NCI-H1436 treated with DMSO at 0.1 percent for 48 hours (cell line): Measurements from ENCODE around the gene TBCD.

Source experiments
- DNase-seq: peaks from one replicate; lab custom pipeline; 2025; lab: John Stamatoyannopoulos, UW

Gene TBCD

GRCh38 chr17:82856361-82856760, 104.5 kb downstream of the TBCD start:
- DNase-seq, result no peak

GRCh38 chr17:82858376-82859126, 106.7 kb downstream of the TBCD start:
- no peak for DNase-seq

GRCh38 chr17:82859431-82860403, 107.9 kb downstream of the TBCD start:
- no peak for DNase-seq

- DNase-seq, result no peak
Measured at GRCh38 chr17:82860606-82861392, 108.9 kb downstream of the TBCD start.

GRCh38 chr17:82861393-82861775, 109.5 kb downstream of the TBCD start:
- DNase-seq, result no peak

GRCh38 chr17:82862191-82862590, 110.3 kb downstream of the TBCD start:
- no peak for DNase-seq

- DNase-seq, result no peak
Measured at GRCh38 chr17:82862737-82863382, 111.0 kb downstream of the TBCD start.

GRCh38 chr17:82863383-82863940, 111.6 kb downstream of the TBCD start:
- DNase-seq, result no peak

- no peak for DNase-seq
Measured at GRCh38 chr17:82863941-82864712, 112.3 kb downstream of the TBCD start.

GRCh38 chr17:82864713-82865248, 112.9 kb downstream of the TBCD start:
- DNase-seq, result no peak

GRCh38 chr17:82865274-82865673, 113.4 kb downstream of the TBCD start:
- DNase-seq, result no peak

GRCh38 chr17:82865774-82866395, 114.0 kb downstream of the TBCD start:
- DNase-seq, result no peak

GRCh38 chr17:82866590-82867191, 114.8 kb downstream of the TBCD start:
- DNase-seq, result no peak

- no peak for DNase-seq
Measured at GRCh38 chr17:82867763-82868325, 116.0 kb downstream of the TBCD start.

- DNase-seq, result no peak
Measured at GRCh38 chr17:82868715-82869131, 116.9 kb downstream of the TBCD start.

GRCh38 chr17:82869536-82869935, 117.7 kb downstream of the TBCD start:
- no peak for DNase-seq

GRCh38 chr17:82870091-82870491, 118.2 kb downstream of the TBCD start:
- no peak for DNase-seq

- no peak for DNase-seq
Measured at GRCh38 chr17:82870541-82870940, 118.7 kb downstream of the TBCD start.
